Activated CD4-positive, CD25-positive, alpha-beta regulatory T cell treated with anti-CD3 and anti-CD28 coated beads, Interleukin-2, amount 50 U/mL, for 72 hours (primary cell): Measurements from ENCODE around the gene OSBPL2.

Source experiments
- DNase-seq: peaks from one replicate; pipeline ENCODE4 v3.0.0; 2021

OSBPL2 gene

GRCh38 chr20:62330576-62331317 lies 92.4 kb downstream of the OSBPL2 start:
- no peak for DNase-seq

- no peak for DNase-seq
Observed at GRCh38 chr20:62331347-62331746, 93.0 kb downstream of the OSBPL2 start.

- DNase-seq: no peak
Observed at GRCh38 chr20:62332421-62332820, 94.1 kb downstream of the OSBPL2 start.

- DNase-seq: no peak
Observed at GRCh38 chr20:62332989-62333819, 94.9 kb downstream of the OSBPL2 start.

GRCh38 chr20:62333820-62334595 lies 95.7 kb downstream of the OSBPL2 start:
- DNase-seq: no peak

GRCh38 chr20:62334881-62335280 lies 96.6 kb downstream of the OSBPL2 start:
- no peak for DNase-seq

GRCh38 chr20:62335532-62335931 lies 97.2 kb downstream of the OSBPL2 start:
- DNase-seq: no peak

- DNase-seq: no peak
Observed at GRCh38 chr20:62336329-62336728, 98.0 kb downstream of the OSBPL2 start.

GRCh38 chr20:62336775-62337557 lies 98.6 kb downstream of the OSBPL2 start:
- no peak for DNase-seq

GRCh38 chr20:62337558-62338293 lies 99.4 kb downstream of the OSBPL2 start:
- DNase-seq: no peak

GRCh38 chr20:62338294-62338620 lies 99.9 kb downstream of the OSBPL2 start:
- no peak for DNase-seq

- DNase-seq: no peak
Observed at GRCh38 chr20:62339647-62340062, 101.3 kb downstream of the OSBPL2 start.

GRCh38 chr20:62342910-62343309 lies 104.6 kb downstream of the OSBPL2 start:
- no peak for DNase-seq

GRCh38 chr20:62344092-62344491 lies 105.8 kb downstream of the OSBPL2 start:
- no peak for DNase-seq

- DNase-seq: no peak
Observed at GRCh38 chr20:62344782-62345181, 106.5 kb downstream of the OSBPL2 start.
